Liver (tissue), 9 donors: ENCODE data around the gene NOTCH1. TPM values are rescaled to one million over a fixed set of nuclear protein-coding genes. Genes with fewer than 3 reads are reported as not detected.

Experiments used
- DNase-seq: peaks from one replicate; pipeline ENCODE4 v3.0.0-alpha.2; 2017; ENCODE audit warnings: low spot score
- H3K27ac ChIP-seq, 2 donors: one replicate each; pipeline ENCODE4 v1.7.0; 2013; ENCODE audit warnings: inconsistent platforms in 2 of 2, low read length in 2 of 2, control low read depth in 1 of 2, low read depth in 1 of 2, mild to moderate bottlenecking in 1 of 2
- H3K27me3 ChIP-seq, 4 donors: one replicate each; pipeline versions ENCODE4 v1.6.1 to v1.7.0; 2013; ENCODE audit warnings: low read length in 3 of 4, inconsistent platforms in 1 of 4, mild to moderate bottlenecking in 1 of 4, moderate library complexity in 1 of 4; ENCODE audit not compliant: control insufficient read depth in 4 of 4, insufficient read depth in 4 of 4
- H3K36me3 ChIP-seq, 4 donors: one replicate each; pipeline versions ENCODE4 v1.6.1 to v1.7.0; 2013; ENCODE audit warnings: low read length in 3 of 4, mild to moderate bottlenecking in 3 of 4, low read depth in 1 of 4, moderate library complexity in 1 of 4; ENCODE audit not compliant: control insufficient read depth in 4 of 4, insufficient read depth in 3 of 4
- H3K4me1 ChIP-seq, 4 donors: one replicate each; pipeline versions ENCODE4 v1.6.1 to v1.7.0; 2013; ENCODE audit warnings: low read length in 3 of 4, mild to moderate bottlenecking in 3 of 4, moderate library complexity in 1 of 4; ENCODE audit not compliant: control insufficient read depth in 4 of 4, insufficient read depth in 4 of 4
- H3K4me3 ChIP-seq, 3 donors: one replicate each; pipeline versions ENCODE4 v1.6.1 to v1.7.0; 2013; ENCODE audit warnings: low read length in 3 of 3, control low read depth in 1 of 3, low read depth in 1 of 3, mild to moderate bottlenecking in 1 of 3
- H3K9ac ChIP-seq, 2 donors: one replicate each; pipeline ENCODE4 v1.7.0; 2013; ENCODE audit warnings: low read length in 2 of 2, mild to moderate bottlenecking in 2 of 2, moderate library complexity in 2 of 2, control low read depth in 1 of 2, low read depth in 1 of 2
- H3K9me3 ChIP-seq, 4 donors: one replicate each; pipeline versions ENCODE4 v1.6.1 to v1.7.0; 2013; ENCODE audit warnings: low read length in 3 of 4; ENCODE audit not compliant: control insufficient read depth in 4 of 4
- ATF3 ChIP-seq: IDR thresholded peaks from 2 replicates; pipeline ENCODE4 v1.6.1; 2016; ENCODE audit warnings: antibody characterized with exemption
- EGR1 ChIP-seq, 2 donors: IDR thresholded peaks; 2 replicates each; pipeline ENCODE4 v1.6.1; 2016 to 2018; ENCODE audit warnings: antibody characterized with exemption in 2 of 2, low read depth in 2 of 2
- FOXA2 ChIP-seq: IDR thresholded peaks from 2 replicates; pipeline ENCODE4 v1.6.1; 2016; ENCODE audit warnings: antibody characterized with exemption
- GABPA ChIP-seq, 2 donors: IDR thresholded peaks in 1 of 2; conservative IDR thresholded peaks in 1 of 2; 2 replicates each; pipeline ENCODE4 v1.6.1; 2016; ENCODE audit warnings: antibody characterized with exemption in 2 of 2, mild to moderate bottlenecking in 1 of 2, moderate library complexity in 1 of 2
- HNF4A ChIP-seq, 2 donors: conservative IDR thresholded peaks; 2 replicates each; pipeline ENCODE4 v1.6.1; 2016; ENCODE audit warnings: antibody characterized with exemption in 2 of 2, mild to moderate bottlenecking in 2 of 2
- HNF4G ChIP-seq: IDR thresholded peaks from 2 replicates; pipeline ENCODE4 v1.6.1; 2016; ENCODE audit warnings: antibody characterized with exemption
- JUND ChIP-seq, 2 donors: IDR thresholded peaks; 2 replicates each; pipeline ENCODE4 v1.6.1; 2016; ENCODE audit warnings: antibody characterized with exemption in 2 of 2
- NR2F2 ChIP-seq: IDR thresholded peaks from 2 replicates; pipeline ENCODE4 v1.6.1; 2016; ENCODE audit warnings: antibody characterized with exemption
- RAD21 ChIP-seq, 2 donors: IDR thresholded peaks; 2 replicates each; pipeline ENCODE4 v1.6.1; 2016; ENCODE audit warnings: antibody characterized with exemption in 2 of 2, mild to moderate bottlenecking in 2 of 2
- RXRA ChIP-seq, 2 donors: IDR thresholded peaks; 2 replicates each; pipeline ENCODE4 v1.6.1; 2017 to 2018; ENCODE audit warnings: antibody characterized with exemption in 2 of 2, mild to moderate bottlenecking in 1 of 2
- TAF1 ChIP-seq: conservative IDR thresholded peaks from 2 replicates; pipeline ENCODE4 v1.6.1; 2016; ENCODE audit warnings: antibody characterized with exemption, mild to moderate bottlenecking
- WGBS: extraction: QIAGEN DNeasy Blood & Tissue Kit; methylation state at CpG from one replicate; pipeline ENCODE4 v1.1.7; 2013; 5-methylcytosine and 5-hydroxymethylcytosine counted together
- polyA plus RNA-seq, 2 donors: library from polyadenylated mRNA; stranded (reverse) in 1 of 2; unstranded in 1 of 2; fragments of 200-250 nt in 1 of 2; fragments of >200 nt in 1 of 2; fragmentation: Nextera tagmentation in 1 of 2; extraction: Ambion mirVana in 1 of 2; gene quantifications; one replicate each; pipeline versions ENCODE4 v1.2.1 to v1.2.3, GENCODE V29; 2013 to 2015
- total RNA-seq, 2 donors: library from RNA; depleted of rRNA; stranded (reverse); fragments of >200 nt; gene quantifications; one replicate each; pipeline ENCODE4 v1.2.3, GENCODE V29; 2014
- donor health status: healthy.
- donor health status: healthy.
- donor health status: healthy.
- donor health status: healthy.
- donor health status: healthy.

Gene NOTCH1
- total and polyA plus RNA-seq, 4 donors, result 2.4 to 22.3 (median 8.5) TPM

GRCh38 chr9:136496801-136497620 lies 48.8 kb downstream of the NOTCH1 start:
- no peak overlapping the region for H3K9ac ChIP-seq
- TF ChIP-seq JUND (IDR thresholded peaks at IDR 0.05) (no peak), HNF4G (no peak), RXRA (IDR thresholded peaks at IDR 0.05) (no peak), ATF3 (no peak)
- H3K4me1 ChIP-seq, result peaks cover 0 to 7% (median 0%) of the 10 kb centered on the region in 4 donors
- H3K27ac ChIP-seq, result no peak overlapping the region
- WGBS, result 94% methylated on average over 56 of the region's 56 CpGs
- H3K36me3 ChIP-seq, result peaks cover 19 to 62% (median 31%) of the 10 kb centered on the region in 4 donors
- no peaks in the 10 kb centered on the region for H3K9me3 ChIP-seq
- no peaks in the 10 kb centered on the region for H3K27me3 ChIP-seq
- no peak for DNase-seq
- no peak overlapping the region for H3K4me3 ChIP-seq

- WGBS, result 90% methylated on average over 18 of the region's 18 CpGs
- no peak for TF ChIP-seq HNF4A (conservative IDR thresholded peaks at IDR 0.05)
- TF ChIP-seq HNF4G, result no peak
- no peak for TF ChIP-seq TAF1
- no peak for TF ChIP-seq NR2F2
- no peak for TF ChIP-seq GABPA (IDR thresholded peaks at IDR 0.05 in 1 of 2, conservative IDR thresholded peaks at IDR 0.05 in 1 of 2)
- Histone ChIP-seq H3K36me3 (peaks cover 19 to 54% (median 28%) of the 10 kb centered on the region in 4 donors), H3K4me1 (peaks cover 0 to 7% (median 0%) of the 10 kb centered on the region in 4 donors), H3K27ac (no peak overlapping the region), H3K27me3 (no peaks in the 10 kb centered on the region), H3K4me3 (no peak overlapping the region), H3K9me3 (no peaks in the 10 kb centered on the region), H3K9ac (no peak overlapping the region)
- DNase-seq, result no peak
These were observed 49.7 kb downstream of the NOTCH1 start for GRCh38 chr9:136496181-136496580.

GRCh38 chr9:136495238-136495800 lies 50.5 kb downstream of the NOTCH1 start:
- Histone ChIP-seq H3K27me3 (no peaks in the 10 kb centered on the region), H3K36me3 (peaks cover 17 to 47% (median 23%) of the 10 kb centered on the region in 4 donors), H3K4me1 (peaks cover 0 to 7% (median 0%) of the 10 kb centered on the region in 4 donors), H3K9ac (no peak overlapping the region), H3K9me3 (no peaks in the 10 kb centered on the region), H3K27ac (no peak overlapping the region), H3K4me3 (no peak overlapping the region)
- WGBS, result 88% methylated on average over 17 of the region's 17 CpGs
- TF ChIP-seq FOXA2, result no peak
- TF ChIP-seq ATF3, result no peak
- no peak for TF ChIP-seq JUND (IDR thresholded peaks at IDR 0.05)
- no peak for TF ChIP-seq TAF1
- no peak for TF ChIP-seq HNF4G
- no peak for TF ChIP-seq EGR1 (IDR thresholded peaks at IDR 0.05; ENCODE audit: low read depth in 2 of 2)
- no peak for TF ChIP-seq RAD21 (IDR thresholded peaks at IDR 0.05)
- DNase-seq, result no peak
